Upper lobe of left lung (tissue), 4 donors: ENCODE data around the gene GPN2.

Experiments used
- EP300 ChIP-seq, 4 donors: sonication (generic); formaldehyde crosslinking; IDR thresholded peaks; one replicate each; pipeline ENCODE4 v1.5.1; 2017; ENCODE audit warnings: antibody characterized with exemption in 4 of 4, control low read depth in 2 of 4
- POLR2A ChIP-seq, 4 donors: fragments of 450-650 bp; IDR thresholded peaks; one replicate each; pipeline ENCODE4 v1.5.1; 2016 to 2017; ENCODE audit warnings: antibody characterized with exemption in 4 of 4, mild to moderate bottlenecking in 2 of 4
- TF ChIP-seq, protein P1 (sequence below), 6 experiments: fragments of 450-650 bp in 4 of 6; fragments of 200-600 bp in 2 of 6; sonication (generic) in 2 of 6; IDR thresholded peaks; one replicate each; pipeline ENCODE4 v1.5.1; 2016 to 2019; ENCODE audit warnings: antibody characterized with exemption in 6 of 6

DNA sequence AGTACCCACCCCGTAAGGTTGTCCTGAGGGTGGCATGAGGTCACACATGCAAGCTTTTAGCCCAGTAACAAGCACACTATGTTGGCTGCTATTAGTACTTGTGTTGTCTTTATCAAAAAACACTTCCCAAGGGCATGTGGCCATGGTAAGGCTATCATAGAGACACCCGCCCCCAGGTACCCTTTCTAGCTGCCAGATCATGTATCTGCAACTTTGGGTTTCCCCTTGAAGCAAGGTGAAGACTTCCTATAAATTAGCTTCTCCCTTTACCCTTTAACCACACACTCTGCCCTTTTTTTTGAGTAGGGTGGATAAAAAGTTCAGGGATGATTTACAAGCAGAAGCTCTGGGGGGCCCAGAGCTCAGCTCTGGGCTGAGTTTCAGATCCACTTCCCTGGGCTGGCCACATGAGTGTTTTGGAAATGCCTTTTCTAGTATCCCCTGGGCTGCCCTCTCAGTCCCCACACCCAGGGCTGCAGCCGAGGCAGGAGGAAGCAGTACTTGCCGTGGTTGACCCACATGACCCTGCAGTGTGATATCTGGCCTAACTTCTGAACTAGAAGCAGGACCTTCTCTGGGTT is 61.6 kb downstream of the GPN2 start:
- TF ChIP-seq, protein P1, sequence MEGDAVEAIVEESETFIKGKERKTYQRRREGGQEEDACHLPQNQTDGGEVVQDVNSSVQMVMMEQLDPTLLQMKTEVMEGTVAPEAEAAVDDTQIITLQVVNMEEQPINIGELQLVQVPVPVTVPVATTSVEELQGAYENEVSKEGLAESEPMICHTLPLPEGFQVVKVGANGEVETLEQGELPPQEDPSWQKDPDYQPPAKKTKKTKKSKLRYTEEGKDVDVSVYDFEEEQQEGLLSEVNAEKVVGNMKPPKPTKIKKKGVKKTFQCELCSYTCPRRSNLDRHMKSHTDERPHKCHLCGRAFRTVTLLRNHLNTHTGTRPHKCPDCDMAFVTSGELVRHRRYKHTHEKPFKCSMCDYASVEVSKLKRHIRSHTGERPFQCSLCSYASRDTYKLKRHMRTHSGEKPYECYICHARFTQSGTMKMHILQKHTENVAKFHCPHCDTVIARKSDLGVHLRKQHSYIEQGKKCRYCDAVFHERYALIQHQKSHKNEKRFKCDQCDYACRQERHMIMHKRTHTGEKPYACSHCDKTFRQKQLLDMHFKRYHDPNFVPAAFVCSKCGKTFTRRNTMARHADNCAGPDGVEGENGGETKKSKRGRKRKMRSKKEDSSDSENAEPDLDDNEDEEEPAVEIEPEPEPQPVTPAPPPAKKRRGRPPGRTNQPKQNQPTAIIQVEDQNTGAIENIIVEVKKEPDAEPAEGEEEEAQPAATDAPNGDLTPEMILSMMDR (IDR thresholded peaks at IDR 0.05), result no peak
- TF ChIP-seq POLR2A (IDR thresholded peaks at IDR 0.05), result no peak
- no peak for TF ChIP-seq EP300 (IDR thresholded peaks at IDR 0.05)
